ENCODE results near the gene SH3RF3. TPM values are rescaled to one million over a fixed set of nuclear protein-coding genes. Genes with fewer than 3 reads are reported as not detected.

SH3RF3 gene
- total and polyA plus RNA-seq, 8 donors: 7.0 to 11.1 (median 8.3) TPM

GRCh38 chr2:109226128-109226527 lies 97.1 kb downstream of the SH3RF3 start:
- intact Hi-C loops (cut with DNase I): no loop called here
- Histone ChIP-seq H3K27me3 (no peaks in the 10 kb centered on the region), H3K4me3 (no peak overlapping the region), H3K4me1 (peaks cover 3 to 46% of the 10 kb centered on the region in 2 donors), H3K27ac (peak overlapping the region in 1 of 2 donors; percentile 77), H3K36me3 (no peaks in the 10 kb centered on the region), H3K9me3 (no peaks in the 10 kb centered on the region)
- ATAC-seq (peak; percentile 68), DNase-seq (no peak)
- TF ChIP-seq, protein P1, sequence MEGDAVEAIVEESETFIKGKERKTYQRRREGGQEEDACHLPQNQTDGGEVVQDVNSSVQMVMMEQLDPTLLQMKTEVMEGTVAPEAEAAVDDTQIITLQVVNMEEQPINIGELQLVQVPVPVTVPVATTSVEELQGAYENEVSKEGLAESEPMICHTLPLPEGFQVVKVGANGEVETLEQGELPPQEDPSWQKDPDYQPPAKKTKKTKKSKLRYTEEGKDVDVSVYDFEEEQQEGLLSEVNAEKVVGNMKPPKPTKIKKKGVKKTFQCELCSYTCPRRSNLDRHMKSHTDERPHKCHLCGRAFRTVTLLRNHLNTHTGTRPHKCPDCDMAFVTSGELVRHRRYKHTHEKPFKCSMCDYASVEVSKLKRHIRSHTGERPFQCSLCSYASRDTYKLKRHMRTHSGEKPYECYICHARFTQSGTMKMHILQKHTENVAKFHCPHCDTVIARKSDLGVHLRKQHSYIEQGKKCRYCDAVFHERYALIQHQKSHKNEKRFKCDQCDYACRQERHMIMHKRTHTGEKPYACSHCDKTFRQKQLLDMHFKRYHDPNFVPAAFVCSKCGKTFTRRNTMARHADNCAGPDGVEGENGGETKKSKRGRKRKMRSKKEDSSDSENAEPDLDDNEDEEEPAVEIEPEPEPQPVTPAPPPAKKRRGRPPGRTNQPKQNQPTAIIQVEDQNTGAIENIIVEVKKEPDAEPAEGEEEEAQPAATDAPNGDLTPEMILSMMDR (IDR thresholded peaks at IDR 0.05): no peak

GRCh38 chr2:109226622-109227021 lies 97.6 kb downstream of the SH3RF3 start:
- intact Hi-C loops (cut with DNase I): no loop called here
- H3K27ac ChIP-seq: peak overlapping the region in 1 of 2 donors; percentile 77
- no peak overlapping the region for H3K4me3 ChIP-seq
- H3K4me1 ChIP-seq: peaks cover 3 to 51% of the 10 kb centered on the region in 2 donors
- no peaks in the 10 kb centered on the region for H3K36me3 ChIP-seq
- H3K27me3 ChIP-seq: no peaks in the 10 kb centered on the region
- no peaks in the 10 kb centered on the region for H3K9me3 ChIP-seq
- TF ChIP-seq, protein P1 (IDR thresholded peaks at IDR 0.05): no peak
- ATAC-seq (no peak), DNase-seq (no peak)

DNA sequence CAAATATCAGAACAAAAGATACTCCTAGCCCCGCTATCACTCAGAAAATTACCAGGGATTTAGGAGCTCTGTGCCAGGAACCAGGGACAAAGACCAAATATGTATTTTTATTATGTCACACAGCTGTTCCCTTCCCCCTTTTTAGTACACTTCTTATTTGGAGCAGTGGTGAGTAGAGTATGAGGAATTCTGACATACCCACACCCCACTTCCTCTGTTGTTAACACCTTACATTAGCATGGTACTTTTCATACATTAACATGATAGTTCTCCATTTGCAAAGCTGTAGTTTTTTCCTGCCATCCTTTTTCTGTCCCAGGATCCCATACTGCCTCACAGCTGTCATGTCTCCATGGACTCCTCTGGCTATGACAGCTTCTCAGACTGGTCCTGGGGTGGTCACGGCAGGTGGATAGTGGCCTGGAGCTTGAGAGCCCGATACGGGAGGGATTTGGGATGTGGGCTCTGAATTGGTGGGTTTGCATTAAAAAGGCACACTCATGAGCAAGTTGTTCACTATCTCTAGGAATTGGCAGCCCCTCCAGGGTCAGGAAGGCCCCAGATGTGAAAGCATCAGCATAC lies 100.2 kb downstream of the SH3RF3 start:
- TF ChIP-seq, protein P1 (IDR thresholded peaks at IDR 0.05): no peak
- Histone ChIP-seq H3K9me3 (no peaks in the 10 kb centered on the region), H3K27me3 (no peaks in the 10 kb centered on the region), H3K36me3 (no peaks in the 10 kb centered on the region), H3K27ac (no peak overlapping the region), H3K4me3 (no peak overlapping the region), H3K4me1 (peaks cover 3 to 53% of the 10 kb centered on the region in 2 donors)
- intact Hi-C loops (cut with DNase I): no loop called here
- ATAC-seq: peak; percentile 22
- no peak for DNase-seq

DNA sequence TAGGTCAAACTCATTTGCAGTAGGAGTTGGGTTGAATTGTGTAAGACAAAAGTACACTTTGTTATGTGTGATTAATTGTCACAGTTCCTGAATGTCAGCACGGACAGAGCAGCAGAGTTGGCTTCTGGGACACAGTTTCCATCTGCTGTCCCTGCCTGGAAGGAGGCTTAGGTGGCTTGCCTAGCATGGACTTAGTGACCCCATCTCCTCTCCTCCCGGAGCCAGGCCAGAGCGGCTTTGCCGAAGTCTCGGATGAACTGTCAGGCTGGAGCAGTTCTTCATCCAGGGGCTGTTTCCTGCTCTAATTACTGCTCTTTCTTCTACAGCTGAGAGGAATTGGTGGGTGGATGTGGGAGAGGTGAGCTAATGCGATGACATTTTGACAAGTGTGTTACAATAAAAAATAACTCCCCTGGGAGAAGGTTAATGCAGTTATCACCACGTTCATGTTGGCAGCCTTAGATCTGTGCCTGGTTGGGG lies 102.0 kb downstream of the SH3RF3 start:
- no peaks in the 10 kb centered on the region for H3K9me3 ChIP-seq
- no peaks in the 10 kb centered on the region for H3K36me3 ChIP-seq
- H3K27ac ChIP-seq: peak overlapping the region in 1 of 2 donors; percentile 67
- H3K27me3 ChIP-seq: no peaks in the 10 kb centered on the region
- TF ChIP-seq, protein P1 (IDR thresholded peaks at IDR 0.05): no peak
- intact Hi-C loops (cut with DNase I): loop anchor here in 1 of 2 donors (10.0 kb wide), 1 partner anchor 56 kb away; no protein-coding TSS in a partner anchor
- peaks cover 3 to 41% of the 10 kb centered on the region in 2 donors for H3K4me1 ChIP-seq
- ATAC-seq (peak; percentile 23), DNase-seq (no peak)
- H3K4me3 ChIP-seq: no peak overlapping the region

- Histone ChIP-seq H3K9me3 (no peaks in the 10 kb centered on the region), H3K4me3 (no peak overlapping the region), H3K27ac (peak overlapping the region in 1 of 2 donors; percentile 67), H3K36me3 (no peaks in the 10 kb centered on the region), H3K4me1 (peaks cover 3 to 41% of the 10 kb centered on the region in 2 donors), H3K27me3 (no peaks in the 10 kb centered on the region)
- no peak for DNase-seq
- TF ChIP-seq, protein P1 (IDR thresholded peaks at IDR 0.05): no peak
- ATAC-seq: no peak
- intact Hi-C loops (cut with DNase I): loop anchor here in 1 of 2 donors (10.0 kb wide), 1 partner anchor 57 kb away; no protein-coding TSS in a partner anchor
Measured at GRCh38 chr2:109231428-109231827, 102.4 kb downstream of the SH3RF3 start.
